ENCODE measurements around the gene BNC2.

The BNC2 gene

DNA sequence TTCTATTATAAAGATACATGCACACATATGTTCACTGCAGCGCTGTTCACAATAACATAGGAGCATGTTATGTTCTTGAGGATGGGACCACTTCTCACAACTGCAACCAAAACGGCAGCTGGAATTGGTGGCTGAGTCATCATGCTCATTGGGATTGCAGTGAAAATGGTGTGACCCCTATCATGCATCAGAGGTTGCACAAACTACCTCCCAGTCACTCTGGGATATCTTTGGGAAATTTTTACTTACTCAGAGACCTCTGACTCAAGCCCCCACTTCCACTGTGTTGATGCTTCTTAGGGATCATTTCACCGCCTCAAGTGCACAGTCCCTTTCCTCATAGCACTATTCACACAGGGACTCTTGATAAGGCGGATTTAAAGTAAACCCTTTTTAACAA is 474.1 kb downstream of the BNC2 start:
- no peak for FAIRE-seq

DNA sequence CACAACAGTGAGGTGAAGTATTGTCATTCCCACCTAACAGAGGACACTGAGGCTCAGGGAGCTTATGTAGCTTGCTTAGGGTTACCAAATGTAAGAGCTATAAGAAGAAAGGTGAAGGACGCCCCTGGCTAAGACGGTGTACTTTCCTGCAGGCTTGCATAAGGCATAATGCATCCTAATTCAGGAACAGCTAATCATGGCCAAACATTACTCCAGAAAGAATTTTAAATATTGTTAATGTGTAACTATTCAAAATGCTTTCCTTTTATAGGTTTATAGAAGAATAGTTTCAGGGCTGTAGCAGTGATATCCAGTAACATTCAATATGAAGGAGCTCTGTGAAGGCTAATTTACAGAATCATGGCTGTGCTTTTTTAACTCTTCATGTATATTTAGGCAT is 479.1 kb downstream of the BNC2 start:
- FAIRE-seq: no peak

DNA sequence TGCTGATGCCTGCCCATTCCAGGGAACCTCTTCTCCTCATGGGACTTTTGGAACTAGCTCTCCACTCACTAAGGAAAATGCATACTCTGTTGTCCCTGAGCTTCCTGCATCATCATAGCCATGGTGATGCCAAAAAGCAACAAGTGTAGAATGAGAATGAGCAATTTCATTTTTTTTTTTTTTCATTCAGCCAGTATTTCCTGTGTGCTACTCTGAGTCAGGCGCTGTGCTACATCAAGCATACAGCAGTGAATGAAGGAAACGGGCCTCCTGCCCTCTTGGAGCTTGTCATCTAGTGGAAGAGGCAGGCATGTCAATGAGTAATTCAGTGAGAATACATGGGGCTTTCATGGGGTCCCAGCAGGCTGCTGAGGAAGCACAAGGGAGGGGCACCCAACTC is 483.1 kb downstream of the BNC2 start:
- no peak for FAIRE-seq

GRCh38 chr9:16386827-16387077 is 483.7 kb downstream of the BNC2 start:
- FAIRE-seq: no peak

DNA sequence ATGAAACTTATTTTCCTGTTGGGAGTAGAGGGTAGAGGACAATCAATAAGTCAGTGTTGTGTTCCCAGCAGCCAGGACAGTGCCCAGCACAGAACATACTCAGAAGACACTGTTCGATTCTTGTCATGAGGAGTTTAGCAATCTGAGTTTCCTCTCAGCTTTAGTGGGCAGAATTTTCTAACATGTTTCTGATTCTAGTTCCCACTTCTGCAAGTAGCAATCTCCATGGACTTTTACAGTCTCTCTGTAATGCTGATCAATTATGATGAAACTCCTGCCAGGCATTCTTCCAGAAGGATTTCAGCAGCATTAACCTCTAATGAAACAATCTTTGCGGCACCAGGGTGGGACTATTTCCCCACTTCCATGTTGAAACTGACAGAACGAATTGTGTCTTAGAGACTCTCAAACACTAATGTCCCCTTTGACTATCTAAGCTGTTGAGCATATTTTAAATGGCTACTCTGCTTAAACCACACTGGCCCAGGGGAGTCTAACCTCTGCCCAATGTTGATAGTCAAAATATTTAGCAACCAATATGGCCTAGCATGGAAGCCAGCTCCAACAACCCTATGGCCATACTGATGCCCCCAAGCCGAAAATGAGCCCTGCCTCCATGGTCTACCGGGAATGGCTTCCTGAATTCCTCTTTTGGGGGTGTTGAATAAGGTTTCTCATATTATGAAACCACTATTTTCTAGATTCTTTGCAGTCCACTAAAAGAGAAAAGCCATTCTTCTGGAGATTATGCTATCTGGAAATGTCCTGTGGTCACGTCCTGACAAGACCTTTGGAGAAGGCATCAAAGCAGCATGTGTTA is 484.3 kb downstream of the BNC2 start:
- FAIRE-seq: no peak

GRCh38 chr9:16385590-16385989 is 484.9 kb downstream of the BNC2 start:
- FAIRE-seq: no peak

DNA sequence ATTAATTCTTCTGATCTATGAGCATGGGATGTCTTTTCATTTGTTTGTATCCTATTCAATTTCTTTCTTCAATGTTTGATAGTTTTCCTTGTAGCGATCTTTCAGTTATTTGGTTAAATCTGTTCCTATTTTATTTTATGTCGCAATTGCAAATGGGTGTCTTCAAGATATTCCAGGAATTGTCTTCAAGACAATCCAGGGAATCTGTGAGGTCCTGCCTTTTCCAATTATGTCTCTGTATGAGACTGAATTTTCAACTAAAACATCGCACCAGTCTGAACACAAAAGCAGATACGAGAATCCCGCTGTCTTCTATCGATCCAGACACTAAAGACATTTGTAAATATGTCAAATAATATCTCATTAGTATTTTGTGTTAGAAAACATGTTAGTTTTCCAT is 485.5 kb downstream of the BNC2 start:
- FAIRE-seq: no peak

GRCh38 chr9:16377311-16377710 is 493.2 kb downstream of the BNC2 start:
- no peak for FAIRE-seq

- FAIRE-seq: no peak
Measured at GRCh38 chr9:16371306-16371705, 499.2 kb downstream of the BNC2 start.

- no peak for FAIRE-seq
Measured at GRCh38 chr9:16370647-16371046, 499.8 kb downstream of the BNC2 start.

DNA sequence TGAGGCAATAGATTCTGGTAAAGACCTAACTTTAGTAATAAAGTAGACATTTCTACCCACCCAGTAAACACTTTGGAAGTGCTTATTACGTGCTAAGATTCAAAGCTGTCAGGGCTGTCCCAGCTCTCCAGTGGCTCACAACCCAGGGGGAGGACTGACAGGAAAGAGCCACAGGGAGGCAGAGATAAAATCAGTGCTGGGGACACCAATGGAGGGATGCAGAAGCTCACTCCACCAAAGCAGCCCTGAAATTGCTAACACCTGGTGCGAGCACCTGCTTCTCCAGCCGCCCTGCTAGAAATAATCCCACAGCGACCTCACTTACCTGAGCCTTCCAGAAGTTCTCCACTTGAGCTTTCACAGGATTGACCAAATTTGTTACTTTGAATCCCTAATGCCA is 501.0 kb downstream of the BNC2 start:
- FAIRE-seq: no peak

- FAIRE-seq: no peak
Measured at GRCh38 chr9:16368237-16369087, 502.0 kb downstream of the BNC2 start.

GRCh38 chr9:16367605-16368231 is 502.8 kb downstream of the BNC2 start:
- FAIRE-seq: no peak

GRCh38 chr9:16364347-16364746 is 506.1 kb downstream of the BNC2 start:
- no peak for FAIRE-seq

- no peak for FAIRE-seq
Measured at GRCh38 chr9:16363916-16364315, 506.6 kb downstream of the BNC2 start.

DNA sequence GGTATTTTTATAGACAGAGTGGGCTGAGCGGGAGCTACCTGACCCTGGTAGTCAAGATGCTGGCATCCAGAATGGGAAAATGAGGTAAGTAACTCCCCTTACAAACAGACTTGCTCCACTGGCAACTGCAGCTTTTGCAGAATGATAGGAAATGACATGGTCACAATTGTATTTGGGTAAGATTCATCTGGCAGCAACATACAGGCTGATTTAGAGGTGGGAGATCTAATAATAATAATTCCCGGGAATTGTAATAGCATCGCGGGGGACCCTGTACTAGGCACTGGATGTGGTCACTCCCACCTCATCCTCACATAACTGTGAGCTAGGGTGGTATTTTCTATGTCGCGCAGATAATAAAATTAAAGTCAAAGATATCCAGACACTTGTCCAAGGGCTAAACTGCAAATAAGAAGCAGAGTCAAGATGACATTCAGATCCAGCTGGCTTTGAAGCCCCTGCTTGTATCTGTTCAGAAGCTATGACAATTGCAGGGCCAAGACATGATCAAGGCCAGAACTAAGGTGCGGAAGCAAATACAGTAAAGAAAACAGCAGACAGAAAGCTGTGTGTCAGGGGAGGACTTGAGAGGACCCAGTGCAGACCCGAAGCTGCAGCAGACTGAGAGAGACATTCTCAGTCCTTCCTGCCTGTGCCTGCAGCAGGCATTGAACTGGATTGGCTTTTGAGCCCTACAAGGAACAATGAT is 507.2 kb downstream of the BNC2 start:
- FAIRE-seq: no peak

DNA sequence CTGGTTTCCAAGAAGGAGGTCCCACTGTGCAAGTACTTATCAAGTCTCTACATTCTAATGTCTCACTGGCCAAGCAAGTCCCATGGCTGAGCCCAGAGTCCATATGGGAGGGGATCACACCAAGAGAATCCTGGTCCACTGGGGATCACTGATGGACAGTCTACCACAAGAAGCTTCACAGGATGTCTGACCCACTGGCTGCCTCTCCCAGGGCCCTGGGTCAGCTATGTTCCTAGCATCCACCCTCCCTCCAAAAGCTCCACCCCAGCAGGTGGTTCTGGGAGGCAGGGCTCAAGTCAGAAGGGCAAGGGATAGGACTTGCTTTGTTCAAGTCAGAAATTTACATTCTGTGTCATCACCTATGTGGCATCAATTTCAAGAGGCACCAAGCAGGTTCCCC is 508.5 kb downstream of the BNC2 start:
- FAIRE-seq: no peak

DNA sequence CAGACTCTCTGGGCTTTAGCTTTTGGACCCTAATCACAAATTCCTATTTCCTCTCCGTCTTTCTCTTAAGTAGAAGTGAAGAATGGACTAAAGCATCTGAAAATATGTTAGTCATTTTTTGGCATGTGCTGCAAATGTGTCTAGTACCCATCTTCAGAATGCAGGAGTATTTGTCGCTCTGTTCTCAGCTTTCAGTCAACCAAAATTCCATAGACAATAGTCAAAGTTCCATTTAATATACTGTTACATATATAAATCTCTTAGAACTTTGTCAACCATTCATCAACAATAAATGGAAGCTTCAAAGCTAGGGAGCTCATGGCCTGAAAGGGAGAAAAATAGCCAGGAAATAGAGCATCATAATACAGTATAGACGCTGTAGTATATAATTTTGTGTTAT is 509.4 kb downstream of the BNC2 start:
- FAIRE-seq: no peak

DNA sequence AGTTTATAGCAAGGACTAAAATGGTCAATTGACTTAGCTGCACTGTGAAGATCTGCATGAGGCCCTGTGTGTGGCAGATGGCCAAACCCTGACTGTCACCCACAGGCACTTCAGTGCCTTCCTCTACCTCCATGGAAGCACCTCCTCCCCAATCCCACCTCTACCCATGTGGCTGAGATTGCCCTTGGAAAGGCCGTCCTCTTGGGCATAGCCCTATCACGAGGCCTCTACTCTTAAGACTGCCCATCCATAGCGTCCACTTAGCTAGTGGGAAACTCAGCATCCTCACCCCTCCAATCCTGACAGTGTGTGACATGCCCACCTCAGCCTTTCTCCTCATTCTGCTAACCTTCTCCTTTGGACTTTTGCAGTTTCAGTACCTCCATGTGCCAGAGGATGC is 510.2 kb downstream of the BNC2 start:
- no peak for FAIRE-seq

Measured in A204.1 (cell line).